Measurements from ENCODE around the gene DIS3L2.

Gene DIS3L2

DNA sequence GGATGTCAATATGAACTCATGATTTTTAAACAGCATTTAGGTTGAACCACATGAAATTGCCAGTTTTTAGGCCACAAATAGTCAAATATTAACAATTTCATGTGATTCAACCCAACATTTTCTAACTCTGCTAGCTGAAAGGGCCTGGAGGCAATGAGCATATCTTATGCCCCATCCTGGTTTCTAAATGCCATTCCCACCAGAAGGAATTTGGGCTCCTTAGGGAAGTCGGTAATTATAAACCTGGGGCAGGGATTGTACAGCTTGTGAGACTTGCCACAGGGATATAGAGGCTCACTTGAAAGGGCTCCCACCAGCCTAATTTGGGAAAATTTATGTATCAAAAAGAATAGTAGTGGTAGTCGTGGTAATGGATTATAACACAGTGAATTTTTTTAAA is 238.7 kb downstream of the DIS3L2 start:
- DNase-seq = no peak

- no peak for DNase-seq
Observed at GRCh38 chr2:232203166-232203891, 241.8 kb downstream of the DIS3L2 start.

GRCh38 chr2:232203936-232204335 is 242.4 kb downstream of the DIS3L2 start:
- DNase-seq = no peak

DNA sequence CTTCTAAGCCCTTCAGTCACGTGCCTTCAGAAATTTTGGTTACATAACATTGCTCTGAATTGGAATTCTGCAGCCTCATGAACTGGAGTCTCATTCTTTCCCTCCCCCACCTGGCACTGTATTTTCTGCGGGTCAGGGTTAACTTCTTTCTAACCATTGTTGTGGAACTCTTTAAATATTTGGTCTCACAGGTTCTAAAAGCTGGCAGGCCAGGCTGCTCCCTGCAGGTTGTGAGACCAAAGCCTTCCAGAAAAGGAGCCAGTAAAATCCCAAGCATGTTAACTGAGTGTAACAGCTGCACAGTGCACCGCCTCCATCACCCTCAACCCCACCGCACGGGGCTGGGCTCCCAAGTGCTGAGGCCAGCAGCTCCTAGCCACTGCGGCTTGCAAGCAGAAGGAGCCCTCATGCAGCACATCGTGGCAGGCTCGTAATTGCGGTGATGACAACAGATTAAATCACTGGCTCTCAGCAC is 243.0 kb downstream of the DIS3L2 start:
- no peak for DNase-seq

DNA sequence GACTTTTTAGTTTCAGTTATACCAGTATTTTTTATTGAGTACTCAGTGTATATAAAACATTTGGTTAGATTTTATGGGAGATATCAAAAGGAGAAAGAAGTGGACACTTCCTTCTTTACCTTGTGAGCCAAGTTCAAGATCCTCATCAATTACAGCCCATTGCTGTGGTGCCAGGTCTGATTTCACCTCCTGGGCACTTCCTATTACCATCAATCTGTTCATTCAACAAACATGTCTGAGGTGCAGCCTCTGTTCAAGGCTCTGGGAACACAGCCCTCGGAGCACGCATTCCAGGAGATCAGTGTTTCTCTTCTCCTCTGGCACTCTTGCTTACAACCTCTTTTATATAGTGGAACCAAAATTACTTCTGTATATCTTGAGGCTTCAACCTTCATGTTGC is 245.7 kb downstream of the DIS3L2 start:
- no peak for DNase-seq

DNA sequence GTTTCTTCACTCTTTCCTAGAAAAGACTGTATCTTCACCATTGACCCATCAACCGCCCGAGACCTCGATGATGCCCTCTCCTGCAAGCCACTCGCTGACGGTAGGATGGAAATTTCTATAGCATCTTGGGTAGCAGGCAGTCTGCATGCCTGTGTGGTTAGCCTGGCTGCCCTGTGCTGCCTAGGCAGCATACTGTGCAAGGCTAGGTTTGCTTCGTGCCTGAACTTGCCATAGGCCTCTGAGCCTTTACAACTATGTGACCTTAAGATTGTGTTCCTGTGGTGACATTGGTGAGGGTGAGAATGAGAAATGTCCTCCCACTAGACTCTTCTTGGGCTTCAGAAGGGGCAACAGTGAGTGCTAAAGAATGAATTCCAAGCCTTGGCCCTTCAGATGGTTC is 248.8 kb downstream of the DIS3L2 start:
- DNase-seq = no peak

GRCh38 chr2:232211743-232212686 is 250.5 kb downstream of the DIS3L2 start:
- DNase-seq = no peak

GRCh38 chr2:232213176-232213575 is 251.7 kb downstream of the DIS3L2 start:
- DNase-seq = no peak

DNA sequence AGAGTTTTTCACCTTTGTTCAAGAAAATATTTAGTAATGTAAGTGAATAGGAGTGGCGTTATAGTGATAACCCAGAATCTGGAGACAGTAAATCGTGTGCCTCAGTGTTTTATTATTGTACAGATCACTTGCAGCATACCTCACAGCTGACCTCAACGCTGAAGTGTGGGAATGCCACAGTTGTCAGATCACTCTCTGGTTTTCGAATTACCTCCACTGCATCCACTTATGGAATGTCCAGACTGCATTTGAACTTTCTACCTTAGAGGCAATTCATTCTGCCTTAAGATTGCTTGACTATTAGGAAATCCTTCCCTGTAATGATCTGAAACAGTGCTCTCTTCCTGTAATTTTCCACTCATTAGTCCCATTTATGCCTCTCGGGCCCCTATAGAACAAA is 252.5 kb downstream of the DIS3L2 start:
- no peak for DNase-seq

- DNase-seq = no peak
Observed at GRCh38 chr2:232216028-232216427, 254.5 kb downstream of the DIS3L2 start.

DNA sequence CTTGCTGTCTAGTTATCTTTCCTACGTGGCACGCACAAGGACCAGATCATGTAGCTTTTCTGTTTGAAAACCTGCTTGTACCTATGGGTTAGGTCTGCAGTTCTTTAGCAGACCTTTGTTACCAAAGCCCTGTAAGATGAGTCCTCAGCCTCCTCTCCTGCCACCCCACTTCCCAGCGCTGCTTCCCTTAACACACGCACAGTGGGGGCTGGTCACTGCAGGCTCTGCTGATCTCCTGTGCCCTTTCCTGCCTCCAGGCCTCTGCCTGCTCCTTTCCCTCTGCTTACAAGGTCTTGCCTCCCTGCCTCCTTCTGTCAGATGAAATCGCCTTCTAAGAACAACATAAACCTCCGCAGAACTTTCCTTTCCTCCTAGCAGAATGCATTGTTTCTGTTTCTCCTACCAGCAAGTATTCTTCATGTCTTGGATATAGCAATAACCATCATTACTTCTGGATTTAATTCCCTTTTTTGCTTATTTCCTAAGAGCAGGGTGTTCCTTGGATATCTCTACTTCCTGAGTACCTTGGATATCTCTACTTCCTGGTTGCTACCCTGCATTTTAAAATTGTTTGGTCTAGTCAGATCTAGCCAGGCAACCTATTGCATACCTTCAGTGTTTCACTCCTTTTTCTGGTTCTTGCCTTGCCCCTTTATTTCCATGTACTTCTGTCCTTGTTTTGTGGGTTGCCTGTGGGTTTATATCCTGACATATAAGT is 257.4 kb downstream of the DIS3L2 start:
- no peak for DNase-seq

- no peak for DNase-seq
Observed at GRCh38 chr2:232219496-232219870, 258.0 kb downstream of the DIS3L2 start.

- DNase-seq = no peak
Observed at GRCh38 chr2:232219932-232220331, 258.4 kb downstream of the DIS3L2 start.

DNA sequence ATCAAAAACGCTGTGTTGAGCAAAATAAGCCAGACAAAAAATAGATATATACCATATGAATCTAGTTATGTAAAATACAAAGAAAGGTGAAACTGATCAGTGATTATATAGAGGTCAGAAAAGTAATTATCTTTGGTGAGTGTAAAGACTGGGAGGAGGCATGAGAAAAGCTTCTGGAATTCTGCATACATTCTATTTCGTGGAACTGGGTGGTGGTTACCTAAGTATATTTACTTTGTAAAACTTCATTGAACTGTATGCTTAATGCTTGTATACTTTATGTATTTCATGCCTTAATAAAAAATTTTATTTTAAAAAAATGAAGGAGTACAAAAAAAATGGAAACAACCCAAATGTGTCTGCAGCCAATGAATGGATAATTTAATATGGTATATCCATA is 263.9 kb downstream of the DIS3L2 start:
- no peak for DNase-seq

DNA sequence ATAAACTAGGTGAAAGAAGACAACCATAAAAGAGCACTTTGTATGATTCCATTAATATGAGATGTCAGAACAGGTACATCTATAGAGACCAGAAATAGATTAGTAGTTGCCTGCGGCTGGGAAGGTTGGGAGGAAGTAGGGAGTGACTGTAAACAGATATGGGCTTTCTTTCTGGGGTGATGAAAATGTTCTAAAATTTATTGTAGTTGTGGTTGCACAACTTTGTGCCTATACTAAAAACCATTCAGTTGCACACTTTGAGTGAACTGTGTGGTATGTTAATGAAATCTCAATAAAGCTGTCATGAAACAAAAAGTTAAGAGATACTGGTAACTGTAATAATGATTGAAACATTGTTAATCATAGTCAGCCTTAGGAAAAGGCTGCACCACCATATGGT is 264.4 kb downstream of the DIS3L2 start:
- DNase-seq = no peak

DNA sequence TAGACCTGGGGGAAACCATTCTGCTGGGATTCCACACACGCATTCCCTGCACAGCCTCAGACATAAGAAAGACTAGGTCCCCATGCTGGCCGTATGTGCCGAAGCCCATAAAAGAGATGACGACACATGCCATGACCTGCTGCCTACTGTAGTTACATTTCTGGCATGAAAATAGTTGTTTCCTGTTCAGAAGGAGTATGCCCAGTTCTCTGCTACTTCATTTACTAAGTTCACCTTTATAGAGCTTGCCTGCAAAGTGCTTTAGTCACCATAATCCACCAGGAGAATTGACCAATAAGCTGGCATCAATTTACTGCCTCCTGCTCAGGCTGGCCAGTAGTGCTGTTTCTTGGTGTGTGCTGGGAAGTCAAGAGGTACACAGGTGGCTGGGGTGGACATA is 266.8 kb downstream of the DIS3L2 start:
- DNase-seq = no peak

DNA sequence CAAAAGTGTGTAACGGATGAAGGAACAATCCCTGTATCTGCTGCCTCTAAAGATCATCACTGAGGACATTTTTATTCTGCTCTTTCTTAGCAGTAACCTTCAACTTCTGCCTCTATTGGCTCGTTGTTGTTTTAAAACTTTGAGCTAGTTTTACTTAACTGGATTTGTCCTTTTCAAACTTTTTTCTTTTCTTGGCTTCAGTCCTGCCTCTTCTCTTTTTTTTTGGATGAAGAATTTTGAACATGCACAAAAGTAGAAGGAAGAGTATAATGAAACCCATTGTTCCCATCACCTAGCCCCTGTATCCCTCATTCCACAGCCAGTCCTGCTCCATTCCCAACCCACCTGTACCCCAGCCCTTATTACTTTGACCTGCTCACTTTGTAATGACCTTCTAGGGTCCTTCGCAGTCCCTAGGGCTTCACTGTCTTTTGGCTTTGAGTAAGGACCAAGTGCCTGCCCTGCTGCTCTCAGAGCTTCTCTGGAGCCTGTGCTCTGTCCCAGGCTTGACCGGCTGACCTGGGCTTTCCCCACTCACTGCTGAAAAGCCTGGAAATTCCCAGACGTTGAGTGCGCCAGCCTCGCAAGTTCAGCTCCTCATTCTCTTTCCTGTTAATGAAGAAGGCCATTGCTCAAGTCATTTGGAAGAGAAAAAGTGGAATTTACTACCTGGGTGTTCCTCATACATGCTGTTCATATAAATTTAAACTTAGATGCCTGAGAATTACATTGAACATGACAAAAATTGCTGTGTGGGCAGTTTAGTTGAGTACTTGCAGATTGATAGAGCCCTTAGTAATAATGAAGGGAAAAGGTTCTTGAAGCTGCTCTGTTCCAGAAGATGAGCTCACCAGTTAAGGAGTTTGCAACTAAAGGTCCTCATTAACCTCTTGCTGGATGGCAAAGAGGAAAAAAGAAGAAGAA is 267.7 kb downstream of the DIS3L2 start:
- no peak for DNase-seq

- DNase-seq = no peak
Observed at GRCh38 chr2:232229911-232230310, 268.4 kb downstream of the DIS3L2 start.

GRCh38 chr2:232230560-232230959 is 269.0 kb downstream of the DIS3L2 start:
- DNase-seq = peak; percentile 36 to 52

DNA sequence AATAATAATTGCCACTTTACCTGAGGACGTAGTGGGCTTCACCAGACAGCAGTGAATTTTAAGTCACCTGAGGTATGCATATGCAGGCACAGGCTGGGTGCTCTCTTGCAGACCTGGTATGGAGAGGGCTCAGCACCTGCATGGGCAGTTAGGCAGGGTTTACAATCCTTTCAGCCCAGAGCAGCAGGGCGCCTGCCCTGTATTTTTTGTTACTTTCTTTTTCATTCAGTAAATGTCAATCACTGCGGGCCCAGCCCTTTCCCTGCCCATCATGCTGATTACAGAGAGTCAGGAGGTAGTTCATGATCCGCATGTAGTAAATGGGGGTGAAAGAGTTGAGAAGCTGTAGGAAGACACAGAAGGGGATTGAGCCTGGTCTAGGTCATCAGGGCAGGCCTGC is 270.0 kb downstream of the DIS3L2 start:
- no peak for DNase-seq

GRCh38 chr2:232232915-232233314 is 271.4 kb downstream of the DIS3L2 start:
- DNase-seq = no peak

DNA sequence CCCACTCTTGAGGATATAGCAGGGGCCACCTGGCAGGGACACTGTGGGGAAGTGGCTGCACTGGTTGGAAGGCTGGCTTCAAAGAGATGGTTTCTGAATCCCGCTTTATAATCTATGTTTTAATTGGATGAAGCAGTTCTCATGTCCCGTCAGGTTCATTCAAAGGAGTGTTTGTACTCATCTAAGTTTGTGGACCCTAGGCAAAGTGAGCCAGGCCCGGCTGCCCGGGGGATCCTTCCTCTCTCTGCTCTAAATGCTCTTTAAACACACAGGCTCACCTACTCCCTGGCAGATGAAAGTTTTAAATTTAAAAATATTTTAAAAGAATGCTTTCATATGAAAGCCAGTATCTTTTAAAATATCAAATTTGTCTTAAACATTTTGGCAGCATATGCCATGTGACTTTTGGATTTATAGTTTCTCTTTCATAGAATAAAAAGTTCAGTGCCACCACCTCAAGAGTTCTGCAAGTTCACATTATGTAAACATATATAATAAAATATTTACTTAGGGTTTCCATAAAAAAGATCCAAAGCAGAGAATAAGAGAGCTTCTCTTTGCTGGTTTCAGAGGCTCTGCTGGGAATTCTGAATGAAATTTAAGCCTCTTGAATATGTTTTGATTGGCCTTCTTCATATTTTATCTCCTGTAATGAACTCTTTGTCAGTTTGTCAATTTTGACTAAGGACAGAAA is 273.6 kb downstream of the DIS3L2 start:
- no peak for DNase-seq
